NCI-H1417 (cell line): Measurements from ENCODE around the gene AKT3.
"Not testable (repeated sequence)": the region's sequence is repeated elsewhere in the genome, so short reads cannot be mapped to it uniquely, and the experiment has no call there.

Experiments
- DNase-seq, 3 experiments: peaks; one replicate each; lab custom pipeline; 2025; lab: John Stamatoyannopoulos, UW

The AKT3 gene

DNA sequence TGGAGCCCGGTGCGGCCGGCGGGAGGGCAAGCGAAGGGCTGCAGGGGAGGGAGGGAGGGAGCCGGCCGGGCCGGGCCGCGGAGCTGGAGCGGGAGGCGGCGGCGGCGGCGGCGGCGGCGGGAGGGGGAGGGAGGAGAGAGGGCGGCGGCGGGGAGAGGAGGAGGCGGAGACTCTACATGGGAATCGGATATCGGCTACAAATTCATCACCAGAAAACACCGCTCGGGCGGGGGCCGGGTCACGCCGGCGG lies at the start of gene AKT3:
Gene AKT3 (minus strand): TSS at position 42 of the 250 bp plus-strand sequence. CDS start 7,073 bp downstream, outside the sequence.
- no peak for DNase-seq

DNA sequence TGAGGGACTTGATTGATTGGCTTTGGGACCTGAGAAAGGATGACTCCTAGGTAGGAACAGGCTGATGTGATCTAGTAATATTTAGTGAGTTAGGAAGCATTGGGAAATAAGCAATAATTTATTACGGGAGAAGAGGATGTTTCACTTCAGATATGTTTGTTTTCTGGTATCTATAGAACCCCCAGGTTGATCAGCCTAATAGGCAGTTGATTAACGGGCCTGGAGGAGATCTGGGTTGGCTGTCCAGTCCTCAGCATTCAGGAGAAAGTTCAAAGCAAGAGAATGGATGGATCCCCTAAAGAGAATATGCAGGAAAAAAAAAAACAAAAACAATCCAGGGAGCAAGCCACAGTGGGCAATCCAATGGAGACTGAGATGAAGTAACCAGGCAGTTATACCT lies 48.2 kb upstream of the AKT3 start:
- no peak for DNase-seq

- DNase-seq, result no peak
These were observed 46.3 kb upstream of the AKT3 start for GRCh38 chr1:243896313-243896712.

DNA sequence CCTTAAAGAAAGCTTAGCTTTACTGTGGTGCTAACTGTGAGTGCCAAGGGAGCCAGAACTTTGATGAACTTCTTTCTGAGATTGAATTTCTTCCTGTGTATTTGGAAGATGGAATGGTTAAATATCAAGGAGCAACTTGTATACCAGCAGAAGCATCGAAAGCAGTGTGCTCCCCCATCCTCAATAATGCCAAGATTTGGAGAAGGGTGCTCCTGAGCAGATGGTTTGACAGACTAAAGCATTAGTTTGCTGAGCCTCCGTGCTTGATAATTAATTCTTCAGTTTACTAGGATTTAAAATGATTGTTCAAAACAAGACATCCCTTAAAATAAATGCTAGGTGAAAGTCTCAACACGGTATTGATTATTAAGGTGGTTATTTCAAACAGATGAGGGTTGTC lies 42.4 kb upstream of the AKT3 start:
- no peak for DNase-seq

- DNase-seq, result no peak
These were observed 40.5 kb upstream of the AKT3 start for GRCh38 chr1:243890576-243890975.

DNA sequence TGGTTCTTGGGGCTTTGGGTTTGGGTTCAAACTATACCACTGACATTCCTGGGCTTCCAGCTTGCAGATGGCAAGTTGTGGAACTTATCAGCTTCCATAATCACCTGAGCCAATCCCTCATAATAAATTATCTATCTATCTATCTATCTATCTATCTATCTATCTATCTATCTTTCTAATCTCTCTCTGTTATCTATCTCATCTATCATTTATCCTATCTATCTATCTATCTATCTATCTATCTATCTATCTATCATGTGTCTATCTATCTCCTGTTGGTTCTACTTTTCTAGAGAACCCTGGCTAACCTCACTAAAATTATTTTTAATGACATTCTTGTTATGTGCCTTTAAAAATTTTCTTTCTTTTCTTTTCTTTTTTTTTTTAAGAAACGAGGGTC lies 35.8 kb upstream of the AKT3 start:
- DNase-seq, result no peak

DNA sequence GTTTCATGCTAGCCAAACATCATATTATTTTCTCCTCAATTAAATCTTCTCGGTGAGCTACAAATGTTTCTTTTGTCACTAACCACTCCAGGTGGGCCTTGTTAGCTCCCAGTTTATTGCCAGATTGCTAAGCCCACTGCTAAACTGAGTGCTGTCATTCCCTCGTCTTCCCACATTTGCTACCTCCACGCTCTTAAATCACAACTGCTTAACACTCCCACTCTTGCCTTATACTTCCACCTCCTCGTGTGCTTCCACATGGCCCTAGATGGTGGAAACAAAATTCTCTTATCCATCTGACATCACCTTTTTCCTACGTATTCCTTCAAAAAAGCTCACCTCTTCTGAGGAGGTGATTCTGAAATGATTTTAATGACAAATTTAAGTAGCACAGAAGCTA lies 34.6 kb upstream of the AKT3 start:
- DNase-seq, result no peak

DNA sequence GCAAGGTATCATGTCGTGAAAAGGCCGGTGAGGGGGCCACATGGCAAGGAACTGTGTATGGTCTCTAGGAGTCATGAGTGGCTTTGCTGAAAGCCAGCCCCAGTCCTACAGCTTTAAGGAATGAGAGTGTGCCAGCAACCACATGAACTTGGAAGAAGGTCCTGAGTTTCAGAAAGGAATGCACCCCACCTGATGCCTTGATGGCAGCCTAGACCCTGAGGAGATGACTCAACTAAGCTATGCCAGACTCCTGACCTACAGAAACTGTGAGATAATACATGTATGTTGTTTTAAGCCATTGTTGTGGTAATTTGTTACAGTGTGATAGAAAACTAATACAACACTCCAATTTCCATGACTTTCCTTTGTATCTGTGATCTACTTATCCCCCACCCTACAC lies 33.5 kb upstream of the AKT3 start:
- no peak for DNase-seq

DNA sequence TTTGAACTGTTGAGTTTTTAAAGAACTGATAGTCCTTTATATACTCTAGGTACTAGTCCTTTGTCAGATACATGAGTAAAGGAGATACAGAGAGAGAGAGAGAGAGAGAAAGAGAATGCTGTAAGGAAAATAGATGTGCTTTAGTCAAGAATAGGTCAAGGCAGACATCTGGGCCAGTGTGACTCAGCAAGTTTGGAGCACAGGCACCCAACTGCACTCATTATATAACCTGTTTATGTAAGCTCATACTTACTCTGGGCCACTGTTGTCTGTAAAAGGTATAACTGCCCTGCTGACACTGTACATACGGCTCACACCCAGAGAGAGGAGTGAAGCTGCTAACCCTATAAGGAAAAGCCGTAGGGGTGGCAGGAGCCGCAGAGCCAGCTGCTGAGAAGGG lies 32.2 kb upstream of the AKT3 start:
- no peak for DNase-seq

GRCh38 chr1:243877058-243877457 lies 27.0 kb upstream of the AKT3 start:
- DNase-seq, result not testable (repeated sequence)

GRCh38 chr1:243855616-243856318 lies 5.7 kb upstream of the AKT3 start:
- DNase-seq, result no peak

- DNase-seq, result peak in 1 of 3 experiments; percentile 64
These were observed 1.7 kb upstream of the AKT3 start for GRCh38 chr1:243851765-243852164.

DNA sequence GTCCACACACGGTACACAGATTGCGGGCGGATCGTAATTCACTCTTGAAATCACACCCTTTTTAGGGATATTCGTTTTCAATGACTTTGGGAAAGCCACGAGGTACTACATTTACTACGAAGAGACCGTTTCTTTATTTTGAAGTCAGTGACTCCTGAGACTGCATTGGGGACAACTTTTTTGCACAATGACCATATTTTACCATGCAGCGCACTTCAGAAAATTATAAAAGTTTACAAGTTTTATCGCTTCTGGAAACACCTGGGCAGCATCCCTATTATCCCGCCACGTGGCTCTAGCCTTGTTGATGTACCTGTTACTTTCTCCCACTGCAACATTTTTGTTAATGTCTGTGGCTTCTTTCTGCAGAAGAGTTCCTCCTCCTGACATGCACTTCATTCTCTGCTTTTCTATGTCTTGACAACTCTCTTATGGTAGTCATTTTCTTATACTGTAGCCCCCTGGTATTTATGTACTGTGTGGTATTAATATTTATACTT lies 1.3 kb upstream of the AKT3 start:
- no peak for DNase-seq

DNA sequence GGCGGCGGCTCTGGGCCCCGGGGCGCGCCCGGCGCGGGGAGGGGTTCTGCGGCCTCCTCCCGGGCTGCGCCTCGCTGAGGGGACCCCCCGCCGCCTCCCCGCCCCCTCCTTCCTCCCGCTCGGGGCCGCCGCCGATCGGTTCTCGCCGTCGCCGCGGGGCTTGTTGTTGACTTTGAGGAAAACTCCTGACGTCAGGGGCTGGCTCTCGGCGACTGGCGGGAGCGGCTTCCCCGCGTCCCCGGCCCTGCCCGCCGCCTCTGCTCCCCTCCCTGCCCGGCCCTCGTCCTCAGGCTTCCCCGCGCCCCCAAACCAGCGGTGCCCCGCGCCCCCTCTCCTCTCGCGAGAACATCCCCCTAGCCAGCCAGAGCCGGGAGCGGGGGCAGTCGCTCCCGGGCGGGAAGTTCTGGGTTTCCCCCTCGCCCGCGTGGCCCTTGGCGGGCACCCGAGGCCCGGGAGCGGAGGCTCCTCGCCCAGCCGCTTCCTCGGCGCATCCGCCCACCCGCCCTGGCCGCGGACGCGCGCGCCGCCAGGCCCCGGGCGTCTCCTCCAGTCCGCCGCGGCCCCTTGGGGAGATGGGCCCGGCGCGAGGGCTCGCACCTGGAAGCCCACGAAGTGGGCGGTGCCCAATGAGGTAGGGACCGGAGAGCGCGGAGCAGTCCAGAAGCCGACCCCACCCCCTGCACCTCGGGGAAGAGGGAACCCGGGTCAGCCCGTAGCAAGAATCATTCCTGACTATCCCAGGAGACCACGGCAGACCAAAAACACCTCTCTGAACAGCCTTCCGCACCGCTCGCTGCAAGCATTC lies 611 bp upstream of the AKT3 start:
- DNase-seq, result peak; percentile 57 to 97 (median 93)

DNA sequence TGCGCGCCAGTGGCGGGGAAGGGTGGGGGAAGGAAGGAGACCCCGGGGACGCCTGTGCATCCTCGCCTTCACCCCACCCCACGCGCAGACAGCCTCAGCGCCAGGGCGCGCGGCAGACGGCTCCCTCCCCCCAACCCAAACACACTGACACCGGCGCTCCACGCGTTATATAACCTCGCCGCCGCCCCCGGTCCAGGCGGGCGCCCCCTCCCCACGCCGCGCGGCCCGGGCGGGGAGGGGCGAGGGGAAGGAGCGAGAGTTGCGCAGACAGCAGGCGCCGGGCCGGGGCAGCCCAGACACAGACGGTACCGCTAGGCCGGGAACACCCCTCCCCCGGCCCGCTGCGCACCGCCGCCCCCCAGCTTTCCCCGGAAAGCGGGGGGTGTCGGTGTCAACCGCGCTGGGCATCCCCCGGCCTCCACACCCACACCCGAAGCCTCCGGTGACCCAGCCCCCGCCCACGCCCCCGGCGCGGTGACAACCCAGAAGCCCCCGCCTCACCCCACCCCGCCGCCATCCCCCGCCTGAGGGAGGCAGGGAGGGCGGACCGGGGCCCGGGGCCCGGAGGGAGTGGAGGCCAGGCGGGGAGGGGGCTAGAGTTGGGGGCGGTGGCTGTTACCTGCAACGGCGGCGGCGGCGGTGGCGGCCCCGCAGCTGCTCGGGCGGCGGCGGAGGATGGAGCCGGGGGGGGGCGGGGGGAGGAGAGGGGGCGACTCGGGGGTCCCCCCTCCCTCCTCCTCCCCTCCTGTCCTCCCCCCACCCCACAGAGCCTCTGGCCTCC lies 432 bp downstream of the AKT3 start:
- DNase-seq, result peak; percentile 18 to 88 (median 87)

GRCh38 chr1:243848858-243849420 lies 1.1 kb downstream of the AKT3 start:
- peak; percentile 18 to 87 (median 79) for DNase-seq

DNA sequence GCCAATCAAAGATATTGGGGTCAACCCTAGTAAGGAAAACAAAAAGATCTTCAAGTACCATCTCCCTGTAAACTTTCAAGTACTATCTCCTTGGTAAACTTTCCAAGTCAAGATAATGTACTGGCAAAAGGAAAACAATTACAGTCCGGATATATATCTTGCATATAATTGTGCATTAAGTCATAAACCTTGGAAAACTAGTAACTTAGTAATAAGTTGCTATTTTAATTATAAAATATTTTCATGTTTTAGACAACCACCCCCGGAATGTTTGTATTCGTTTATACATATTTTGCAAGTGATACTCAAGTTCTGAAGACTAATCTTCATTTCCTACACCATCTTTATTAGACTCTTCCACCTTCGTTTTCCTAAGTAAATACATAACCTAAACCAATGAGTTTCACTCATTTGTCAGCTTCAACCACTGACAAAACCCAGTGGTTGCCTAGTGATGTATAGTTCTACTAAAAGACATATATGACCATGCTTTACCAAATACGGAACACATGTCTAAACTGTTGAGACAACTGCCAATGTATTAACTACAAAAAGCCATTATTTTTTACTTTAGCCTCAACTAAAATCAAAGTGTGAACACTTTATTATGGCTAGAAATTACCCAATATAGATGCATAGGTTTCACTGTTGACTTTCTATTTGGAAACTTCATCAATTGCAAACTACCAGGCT lies 1.7 kb downstream of the AKT3 start:
- peak in 1 of 3 experiments; percentile 62 for DNase-seq

GRCh38 chr1:243846761-243847160 lies 3.3 kb downstream of the AKT3 start:
- no peak for DNase-seq

GRCh38 chr1:243845888-243846287 lies 4.2 kb downstream of the AKT3 start:
- no peak for DNase-seq

DNA sequence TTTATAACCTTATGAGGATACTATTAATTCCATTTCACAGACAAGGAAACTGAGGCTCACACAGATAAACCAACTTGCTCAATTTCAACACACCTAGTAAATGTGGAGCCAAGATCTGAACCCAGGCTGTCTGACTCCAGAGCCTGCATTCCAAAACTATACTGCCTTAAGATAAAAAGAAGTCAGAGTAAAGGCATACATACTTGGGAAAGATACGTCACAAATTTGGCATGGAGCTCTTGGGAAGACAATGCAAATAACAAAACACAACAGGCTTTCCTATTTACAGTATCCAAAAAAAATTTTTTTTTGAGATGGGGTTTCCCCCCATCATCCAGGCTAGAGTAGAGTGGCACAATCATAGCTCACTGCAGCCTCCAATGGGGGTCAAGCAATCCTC lies 5.9 kb downstream of the AKT3 start:
- no peak for DNase-seq

GRCh38 chr1:243842978-243843511 lies 7.0 kb downstream of the AKT3 start:
- DNase-seq, result no peak

GRCh38 chr1:243842161-243842560 lies 7.9 kb downstream of the AKT3 start:
- no peak for DNase-seq
